Activated CD8-positive, alpha-beta T cell treated with anti-CD3 and anti-CD28 coated beads for 36 hours (primary cell): ENCODE results near the gene TMED8. TPM values are rescaled to one million over a fixed set of nuclear protein-coding genes. Genes with fewer than 3 reads are reported as not detected.

ENCODE experiments used
- ATAC-seq: fragments of 200-7000 bp; cut with Tn5 transposase; one replicate; pipeline ENCODE4 v1.10.0; 2021; ENCODE audit warnings: mild to moderate bottlenecking, moderate library complexity
- CTCF ChIA-PET: fragments of 350-600 bp; sonication (Branson Sonifier 250); formaldehyde crosslinking; loops from one replicate; lab custom pipeline; 2021; ENCODE audit warnings: antibody characterized with exemption; lab: Charles Lee
- POLR2A ChIA-PET: fragments of 350-600 bp; sonication (Branson Sonifier 250); formaldehyde crosslinking; loops from one replicate; lab custom pipeline; 2021; ENCODE audit warnings: antibody characterized with exemption; lab: Charles Lee
- DNase-seq: peaks from one replicate; pipeline ENCODE4 v3.0.0-alpha.2; 2020
- H3K27ac Mint-ChIP-seq: one replicate; pipeline ENCODE4 v1.8.0; 2021; ENCODE audit warnings: mild to moderate bottlenecking, mixed read lengths
- H3K27me3 Mint-ChIP-seq: one replicate; pipeline ENCODE4 v1.8.0; 2021; ENCODE audit warnings: mixed read lengths
- H3K36me3 Mint-ChIP-seq: one replicate; pipeline ENCODE4 v1.8.0; 2021; ENCODE audit warnings: low read depth, mixed read lengths
- H3K4me1 Mint-ChIP-seq: one replicate; pipeline ENCODE4 v1.8.0; 2021; ENCODE audit warnings: low read depth, mixed read lengths
- H3K4me3 Mint-ChIP-seq: one replicate; pipeline ENCODE4 v1.8.0; 2021; ENCODE audit warnings: mild to moderate bottlenecking, moderate library complexity, mixed read lengths
- H3K9me3 Mint-ChIP-seq: one replicate; pipeline ENCODE4 v1.8.0; 2021; ENCODE audit warnings: mixed read lengths
- intact Hi-C: fragments of 100-400 bp; cut with micrococcal nuclease; formaldehyde crosslinking; loops from one replicate; pipeline ENCODE4 v1.10.0; 2022
- total RNA-seq, 2 experiments: library from RNA; stranded (reverse); gene quantifications; one replicate each; pipeline ENCODE4 v1.2.3, GENCODE V29; 2021
- TF ChIP-seq, protein P1 (sequence below): fragments of 200-600 bp; IDR thresholded peaks from one replicate; pipeline ENCODE4 v1.8.0; 2022; ENCODE audit warnings: antibody characterized with exemption, mild to moderate bottlenecking

The TMED8 gene, protein sequence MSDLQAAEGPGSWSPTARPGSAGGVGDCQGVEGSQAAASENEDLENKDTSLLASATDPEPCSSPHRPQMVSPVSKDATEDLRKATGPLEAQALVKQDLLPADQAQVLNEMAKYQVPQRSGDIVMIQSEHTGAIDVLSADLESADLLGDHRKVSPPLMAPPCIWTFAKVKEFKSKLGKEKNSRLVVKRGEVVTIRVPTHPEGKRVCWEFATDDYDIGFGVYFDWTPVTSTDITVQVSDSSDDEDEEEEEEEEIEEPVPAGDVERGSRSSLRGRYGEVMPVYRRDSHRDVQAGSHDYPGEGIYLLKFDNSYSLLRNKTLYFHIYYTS
- total RNA-seq: 10 to 100 TPM; 25.0 to 25.4 TPM

DNA sequence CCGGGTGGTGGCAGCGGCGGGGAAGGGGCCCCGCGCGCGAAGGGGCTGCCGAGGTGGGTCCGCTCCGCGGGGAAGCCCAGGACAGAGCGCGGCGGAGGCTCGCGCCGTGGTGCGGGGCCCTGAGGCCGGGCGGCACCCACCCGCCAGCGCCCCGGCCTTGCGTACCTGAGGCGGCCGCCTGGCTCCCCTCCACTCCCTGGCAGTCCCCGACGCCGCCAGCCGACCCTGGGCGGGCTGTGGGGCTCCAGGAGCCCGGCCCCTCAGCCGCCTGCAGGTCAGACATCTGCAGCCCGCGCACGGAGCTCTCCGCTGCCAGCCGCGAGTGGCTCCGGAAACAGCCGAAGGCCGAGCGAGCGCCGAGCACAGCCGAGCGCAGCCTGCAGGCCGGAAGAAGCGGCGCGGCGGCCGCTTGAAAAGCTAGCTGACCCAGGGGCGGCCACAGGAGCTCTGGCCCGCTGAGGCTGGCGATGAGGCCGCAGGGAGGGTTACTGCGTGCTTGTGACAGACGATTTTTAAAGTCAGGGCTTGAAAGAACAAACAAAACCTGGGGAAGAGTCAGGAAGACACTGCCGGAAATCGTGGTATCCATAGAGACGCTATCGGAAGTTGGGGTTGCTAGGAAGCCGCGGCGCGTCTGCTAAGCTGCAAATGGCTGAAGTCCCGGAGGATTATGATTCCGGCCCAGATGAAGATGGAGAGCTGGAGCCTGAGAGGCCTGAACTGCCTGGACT, at the start of gene TMED8, which contains the start of gene SAMD15:
TSS of gene TMED8 (minus strand) at position 324 of the 731 bp plus-strand sequence. CDS start at position 283, 41 bp downstream.
TSS of gene SAMD15 (plus strand) at position 609 of the 731 bp plus-strand sequence. CDS start at position 649, 40 bp downstream.
- no peaks in the 10 kb centered on the region for H3K27me3 Mint-ChIP-seq
- H3K4me1 Mint-ChIP-seq: peaks cover 38% of the 10 kb centered on the region
- peak within 1 kb of the TSS; percentile 91 for H3K4me3 Mint-ChIP-seq
- CTCF ChIA-PET: interaction anchor here (1.0 to 1.7 kb wide), 4 partner anchors 52 to 82 kb away, joined by 3 to 9 read pairs (median 4); no protein-coding TSS in a partner anchor
- H3K36me3 Mint-ChIP-seq: peaks cover 25% of the 10 kb centered on the region
- POLR2A ChIA-PET: interaction anchor here (0.7 to 2.5 kb wide), 3 partner anchors 24 to 82 kb away, joined by 3 to 10 read pairs (median 8); partner anchors contain the start of genes AHSA1, GSTZ1 and POMT2
- H3K27ac Mint-ChIP-seq: peak within 1 kb of the TSS; percentile 91
- TF ChIP-seq, protein P1, sequence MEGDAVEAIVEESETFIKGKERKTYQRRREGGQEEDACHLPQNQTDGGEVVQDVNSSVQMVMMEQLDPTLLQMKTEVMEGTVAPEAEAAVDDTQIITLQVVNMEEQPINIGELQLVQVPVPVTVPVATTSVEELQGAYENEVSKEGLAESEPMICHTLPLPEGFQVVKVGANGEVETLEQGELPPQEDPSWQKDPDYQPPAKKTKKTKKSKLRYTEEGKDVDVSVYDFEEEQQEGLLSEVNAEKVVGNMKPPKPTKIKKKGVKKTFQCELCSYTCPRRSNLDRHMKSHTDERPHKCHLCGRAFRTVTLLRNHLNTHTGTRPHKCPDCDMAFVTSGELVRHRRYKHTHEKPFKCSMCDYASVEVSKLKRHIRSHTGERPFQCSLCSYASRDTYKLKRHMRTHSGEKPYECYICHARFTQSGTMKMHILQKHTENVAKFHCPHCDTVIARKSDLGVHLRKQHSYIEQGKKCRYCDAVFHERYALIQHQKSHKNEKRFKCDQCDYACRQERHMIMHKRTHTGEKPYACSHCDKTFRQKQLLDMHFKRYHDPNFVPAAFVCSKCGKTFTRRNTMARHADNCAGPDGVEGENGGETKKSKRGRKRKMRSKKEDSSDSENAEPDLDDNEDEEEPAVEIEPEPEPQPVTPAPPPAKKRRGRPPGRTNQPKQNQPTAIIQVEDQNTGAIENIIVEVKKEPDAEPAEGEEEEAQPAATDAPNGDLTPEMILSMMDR: no peak
- intact Hi-C loops: loop anchor here (1.0 to 2.0 kb wide), 2 partner anchors 57 to 80 kb away; partner anchors contain the start of genes POMT2 and VIPAS39
- peak; percentile 88 for DNase-seq
- peaks cover 1% of the 10 kb centered on the region for H3K9me3 Mint-ChIP-seq
- ATAC-seq: peak; percentile 96

DNA sequence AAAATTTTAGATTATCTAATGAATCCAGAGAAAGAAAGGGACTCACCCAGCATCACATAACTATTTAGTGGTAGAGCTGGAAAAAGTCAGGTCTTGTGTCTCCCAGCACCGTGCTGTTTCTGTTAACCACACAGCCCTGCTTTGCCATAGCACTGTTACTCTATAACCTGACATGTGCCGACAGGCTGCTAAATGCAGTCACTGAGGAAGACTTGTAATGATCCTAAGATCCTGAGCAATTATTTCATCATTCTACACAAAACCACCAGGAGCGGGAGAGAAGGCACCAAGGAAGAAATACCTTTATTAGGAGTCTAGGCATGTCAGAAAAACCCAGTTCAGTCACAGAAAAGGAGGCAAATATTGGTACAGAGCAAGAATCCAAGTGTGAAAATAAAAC, 49.5 kb upstream of the TMED8 start:
- Mint-ChIP-seq H3K36me3 (peaks cover 63% of the 10 kb centered on the region), H3K27ac (no peak overlapping the region), H3K4me1 (no peaks in the 10 kb centered on the region), H3K4me3 (no peak overlapping the region), H3K9me3 (no peaks in the 10 kb centered on the region), H3K27me3 (no peaks in the 10 kb centered on the region)
- intact Hi-C loops: no loop called here
- DNase-seq (no peak), ATAC-seq (no peak)
- ChIA-PET CTCF (interaction anchor here (0.6 to 1.9 kb wide), 2 partner anchors 32 to 110 kb away, joined by 3 to 6 read pairs; no protein-coding TSS in a partner anchor), POLR2A (no interaction called here)
- TF ChIP-seq, protein P1: no peak

DNA sequence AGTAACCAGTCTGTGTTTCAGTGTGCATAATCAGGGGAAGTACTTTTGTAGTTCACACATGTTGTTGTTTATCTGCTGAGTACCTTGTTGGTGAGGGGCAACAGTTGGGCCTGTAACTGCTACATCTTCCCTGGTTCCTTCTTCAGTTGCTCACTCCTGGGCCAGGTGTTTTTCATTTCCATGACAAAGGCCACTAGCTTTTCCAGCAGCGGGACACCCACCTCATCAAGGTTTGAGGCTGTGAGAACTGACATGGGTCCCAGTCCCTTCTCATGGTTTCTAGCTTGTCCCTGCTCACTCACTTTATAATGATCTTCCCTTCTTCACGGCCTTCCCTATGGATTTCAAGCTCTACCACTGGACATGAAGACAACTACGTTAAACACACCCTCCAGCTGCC, 48.0 kb upstream of the TMED8 start:
- H3K4me3 Mint-ChIP-seq: no peak overlapping the region
- no peaks in the 10 kb centered on the region for H3K4me1 Mint-ChIP-seq
- POLR2A ChIA-PET: no interaction called here
- no peak overlapping the region for H3K27ac Mint-ChIP-seq
- no peaks in the 10 kb centered on the region for H3K27me3 Mint-ChIP-seq
- H3K9me3 Mint-ChIP-seq: peaks cover 4% of the 10 kb centered on the region
- TF ChIP-seq, protein P1: no peak
- intact Hi-C loops: no loop called here
- DNase-seq: no peak
- ATAC-seq: no peak
- H3K36me3 Mint-ChIP-seq: peaks cover 65% of the 10 kb centered on the region
- CTCF ChIA-PET: no interaction called here

DNA sequence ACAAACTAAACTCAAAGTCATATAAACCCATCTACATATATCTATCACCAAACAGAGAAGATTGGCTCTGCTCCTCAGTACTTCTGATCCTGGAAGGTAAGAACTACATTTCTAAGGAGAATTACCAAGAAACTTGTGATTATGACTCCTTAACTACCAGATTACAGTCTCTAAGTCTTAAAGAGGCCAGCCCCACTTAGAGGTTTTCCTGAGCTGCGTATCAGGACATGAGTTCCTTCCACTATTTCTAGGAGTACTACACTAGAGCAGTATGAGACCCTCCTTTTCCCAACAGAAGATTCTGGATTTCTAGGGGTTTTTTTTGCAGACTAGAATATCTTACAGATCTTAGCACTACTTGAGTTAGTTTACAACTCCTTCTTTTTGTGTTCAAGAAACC, 46.5 kb upstream of the TMED8 start, which contains the start of gene NOXRED1:
TSS of gene NOXRED1 (minus strand) at position 101 of the 400 bp plus-strand sequence. CDS start 634 bp downstream, outside the sequence.
- Mint-ChIP-seq H3K9me3 (peaks cover 10% of the 10 kb centered on the region), H3K36me3 (peaks cover 58% of the 10 kb centered on the region), H3K4me1 (no peaks in the 10 kb centered on the region), H3K27me3 (no peaks in the 10 kb centered on the region), H3K27ac (no peak within 1 kb of the TSS), H3K4me3 (no peak within 1 kb of the TSS)
- intact Hi-C loops: no loop called here
- POLR2A ChIA-PET: no interaction called here
- ATAC-seq (no peak), DNase-seq (no peak)
- TF ChIP-seq, protein P1: no peak
- CTCF ChIA-PET: no interaction called here
